Loucy (cell line): ENCODE measurements around the gene ITLN1.
"Not testable (repeated sequence)": the region's sequence is repeated elsewhere in the genome, so short reads cannot be mapped to it uniquely, and the experiment has no call there.

ENCODE experiments used
- H2AFZ ChIP-seq: fragments of 200-600 bp; sonication (generic); 2 replicates; pipeline ENCODE4 v1.6.0; 2016; ENCODE audit warnings: antibody characterized with exemption, mild to moderate bottlenecking, low read length, moderate library complexity
- H3F3A ChIP-seq: fragments of 200-600 bp; 2 replicates; pipeline ENCODE4 v1.6.0; 2016; ENCODE audit warnings: antibody characterized with exemption, low read depth, mild to moderate bottlenecking
- H3K27me3 ChIP-seq: fragments of 200-600 bp; sonication (generic); 2 replicates; pipeline ENCODE4 v1.6.1; 2014; ENCODE audit warnings: low read length, mild to moderate bottlenecking; ENCODE audit not compliant: insufficient read depth, poor library complexity, severe bottlenecking
- H3K36me3 ChIP-seq: fragments of 200-600 bp; sonication (generic); 2 replicates; pipeline ENCODE4 v1.6.1; 2016; ENCODE audit warnings: low read length; ENCODE audit not compliant: insufficient read depth
- H3K4me1 ChIP-seq: fragments of 200-600 bp; sonication (generic); 2 replicates; pipeline ENCODE4 v1.5.1; 2014; ENCODE audit warnings: low read length, mild to moderate bottlenecking; ENCODE audit not compliant: insufficient read depth, poor library complexity, severe bottlenecking
- H3K4me2 ChIP-seq: fragments of 200-600 bp; sonication (generic); 2 replicates; pipeline ENCODE4 v1.6.0; 2014; ENCODE audit warnings: antibody characterized with exemption, low read length, low read depth, mild to moderate bottlenecking; ENCODE audit not compliant: poor library complexity, severe bottlenecking
- H3K4me3 ChIP-seq: fragments of 200-600 bp; sonication (generic); 2 replicates; pipeline ENCODE4 v1.5.1; 2014; ENCODE audit warnings: low read length, mild to moderate bottlenecking, mixed read lengths; ENCODE audit not compliant: poor library complexity, severe bottlenecking
- H3K79me2 ChIP-seq: fragments of 200-600 bp; sonication (generic); 2 replicates; pipeline ENCODE4 v1.6.1; 2014; ENCODE audit warnings: low read length; ENCODE audit not compliant: insufficient read depth
- H3K9ac ChIP-seq: fragments of 200-600 bp; sonication (generic); 2 replicates; pipeline ENCODE4 v1.6.0; 2014; ENCODE audit warnings: mild to moderate bottlenecking, low read depth, low read length, moderate library complexity; ENCODE audit not compliant: poor library complexity, severe bottlenecking
- H3K9me2 ChIP-seq: fragments of 200-600 bp; sonication (generic); replicated peaks from 2 replicates; pipeline ENCODE4 v1.6.1; 2016; ENCODE audit warnings: low read depth, low read length, mixed read lengths
- H3K9me3 ChIP-seq: fragments of 200-600 bp; sonication (generic); 2 replicates; pipeline ENCODE4 v1.6.1; 2014; ENCODE audit warnings: mild to moderate bottlenecking, antibody characterized with exemption, low read length, low read depth; ENCODE audit not compliant: insufficient read depth
- H4K20me1 ChIP-seq: fragments of 200-600 bp; sonication (generic); 2 replicates; pipeline ENCODE4 v1.6.0; 2014; ENCODE audit warnings: antibody characterized with exemption, low read length, mild to moderate bottlenecking; ENCODE audit not compliant: insufficient read depth, poor library complexity, severe bottlenecking
- CTCF ChIP-seq: fragments of 200-600 bp; sonication (generic); conservative IDR thresholded peaks from 2 replicates; pipeline ENCODE4 v1.5.1; 2014; ENCODE audit warnings: mild to moderate bottlenecking, antibody characterized with exemption, low read length
- EZH2phosphoT487 ChIP-seq: fragments of 200-600 bp; IDR thresholded peaks from 2 replicates; pipeline ENCODE4 v1.6.1; 2018; ENCODE audit warnings: antibody characterized with exemption, mild to moderate bottlenecking, moderate library complexity, borderline replicate concordance

The ITLN1 gene

GRCh38 chr1:160884579-160884978 lies 401 bp downstream of the ITLN1 start:
- TF ChIP-seq EZH2phosphoT487 (no peak), CTCF (peak; percentile 78)
- Histone ChIP-seq H2AFZ (peak overlapping the region; percentile 89), H4K20me1 (no peaks in the 10 kb centered on the region), H3K36me3 (no peaks in the 10 kb centered on the region), H3K4me2 (no peak overlapping the region), H3K9me3 (no peaks in the 10 kb centered on the region), H3K79me2 (no peaks in the 10 kb centered on the region), H3K4me1 (peaks cover 7% of the 10 kb centered on the region), H3K9me2 (no peaks in the 10 kb centered on the region), H3K9ac (peak overlapping the region; percentile 34), H3K4me3 (no peak overlapping the region), H3F3A (no peaks in the 10 kb centered on the region), H3K27me3 (no peaks in the 10 kb centered on the region)

- Histone ChIP-seq H3K4me2 (no peak overlapping the region), H3K9ac (no peak overlapping the region), H2AFZ (peak overlapping the region; percentile 89), H3K27me3 (no peaks in the 10 kb centered on the region), H3F3A (no peaks in the 10 kb centered on the region), H3K4me3 (no peak overlapping the region), H3K79me2 (no peaks in the 10 kb centered on the region), H3K9me2 (no peaks in the 10 kb centered on the region), H3K9me3 (no peaks in the 10 kb centered on the region), H3K4me1 (peaks cover 7% of the 10 kb centered on the region), H4K20me1 (no peaks in the 10 kb centered on the region), H3K36me3 (no peaks in the 10 kb centered on the region)
- TF ChIP-seq CTCF: no peak
- TF ChIP-seq EZH2phosphoT487: no peak
Observed at GRCh38 chr1:160883581-160884513, 1.1 kb downstream of the ITLN1 start.

GRCh38 chr1:160882582-160882981 lies 2.4 kb downstream of the ITLN1 start:
- Histone ChIP-seq H3K9ac (no peak overlapping the region), H3K79me2 (no peaks in the 10 kb centered on the region), H2AFZ (no peak overlapping the region), H3K9me3 (no peaks in the 10 kb centered on the region), H3K9me2 (no peaks in the 10 kb centered on the region), H3K4me3 (no peak overlapping the region), H3K4me1 (peaks cover 11% of the 10 kb centered on the region), H3F3A (no peaks in the 10 kb centered on the region), H3K4me2 (no peak overlapping the region), H3K36me3 (no peaks in the 10 kb centered on the region), H3K27me3 (no peaks in the 10 kb centered on the region), H4K20me1 (no peaks in the 10 kb centered on the region)
- TF ChIP-seq CTCF (no peak), EZH2phosphoT487 (no peak)

GRCh38 chr1:160881264-160881663 lies 3.7 kb downstream of the ITLN1 start:
- not testable (repeated sequence) for H2AFZ ChIP-seq, H3K4me2 ChIP-seq, H3K4me3 ChIP-seq, H3K9me2 ChIP-seq, H3K79me2 ChIP-seq, H3K27me3 ChIP-seq, H3K36me3 ChIP-seq, H3K9ac ChIP-seq, H3K9me3 ChIP-seq, H4K20me1 ChIP-seq, H3F3A ChIP-seq
- H3K4me1 ChIP-seq: peaks cover 24% of the 10 kb centered on the region
